Suprapubic skin (tissue), 3 donors: ENCODE measurements around the gene EXD2.

Source experiments
- CTCF ChIP-seq, 2 donors: fragments of 200-600 bp in 1 of 2; fragments of 450-650 bp in 1 of 2; sonication (generic) in 1 of 2; IDR thresholded peaks; one replicate each; pipeline ENCODE4 v1.5.1; 2016 to 2019; ENCODE audit warnings: antibody characterized with exemption in 2 of 2, mild to moderate bottlenecking in 1 of 2, moderate library complexity in 1 of 2
- POLR2A ChIP-seq, 2 donors: fragments of 450-650 bp; IDR thresholded peaks; one replicate each; pipeline ENCODE4 v1.6.1; 2017; ENCODE audit warnings: antibody characterized with exemption in 2 of 2, mild to moderate bottlenecking in 2 of 2, moderate library complexity in 2 of 2

- TF ChIP-seq POLR2A (IDR thresholded peaks at IDR 0.05), result no peak
- TF ChIP-seq CTCF (IDR thresholded peaks at IDR 0.05), result no peak
These were observed 17.4 kb downstream of the EXD2 start for GRCh38 chr14:69208666-69209065.
